Measurements from ENCODE around the gene TSPAN3. TPM values are rescaled to one million over a fixed set of nuclear protein-coding genes. Genes with fewer than 3 reads are reported as not detected.
A peak's percentile ranks its signal among the peaks of the same experiment; 100 is the strongest.

TSPAN3 gene
- total RNA-seq, 6 donors from 2014 or later = 97.4 to 742 (median 396) TPM

DNA sequence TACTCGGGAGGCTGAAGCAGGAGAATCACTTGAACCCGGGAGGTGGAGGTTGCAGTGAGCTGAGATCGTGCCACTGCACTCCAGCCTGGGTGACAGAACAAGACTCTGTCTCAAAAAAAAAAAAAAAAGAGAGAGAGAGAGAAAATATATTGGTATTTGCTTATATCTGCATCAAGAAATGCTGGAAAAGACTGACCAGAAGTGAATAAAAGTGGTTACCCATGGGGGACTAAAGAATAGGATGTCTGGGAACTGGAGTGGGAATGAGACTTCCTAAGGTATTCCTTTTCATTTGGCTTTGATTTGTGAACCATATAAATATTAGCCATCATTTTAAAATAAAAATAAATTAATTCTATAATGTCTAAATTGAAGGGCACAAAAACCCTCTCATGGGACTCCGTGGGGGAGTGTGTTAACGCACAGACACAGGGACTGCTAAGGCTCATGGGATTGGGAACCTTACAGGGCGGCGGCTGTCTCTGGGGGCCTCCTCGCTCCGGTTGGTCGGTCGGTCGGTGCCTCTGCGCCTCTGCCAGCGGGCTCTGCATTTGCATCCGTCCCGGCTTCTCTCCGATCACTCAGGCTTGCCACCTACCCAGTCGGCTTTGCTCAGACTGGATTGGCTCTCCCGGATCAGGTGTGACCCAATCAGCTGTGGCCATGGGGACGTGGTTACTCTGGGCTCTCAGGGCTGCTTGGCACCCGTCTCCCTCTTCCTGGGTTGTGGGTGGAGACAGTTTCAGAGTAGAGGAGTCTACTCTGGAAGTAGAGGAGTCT, 12.7 kb upstream of the TSPAN3 start:
- DNase-seq (peak; percentile 87 to 95), ATAC-seq (ENCODE audit: low FRiP score in 2 of 2) (peak; percentile 93 to 95)
- Histone ChIP-seq H3K4me3 (peak overlapping the region in 3 of 4 donors; percentile 10 to 40 (median 37)), H3K27me3 (no peaks in the 10 kb centered on the region), H3K4me1 (peaks cover 0 to 11% (median 7%) of the 10 kb centered on the region in 4 donors), H3K27ac (peak overlapping the region in 2 of 4 donors; percentile 6 to 46), H3K9me3 (no peaks in the 10 kb centered on the region), H3K36me3 (no peaks in the 10 kb centered on the region)
- TF ChIP-seq POLR2A (IDR thresholded peaks at IDR 0.05) (peak in 1 of 4 donors; percentile 58), EP300 (IDR thresholded peaks at IDR 0.05) (no peak), POLR2AphosphoS5 (IDR thresholded peaks at IDR 0.05) (peak in 1 of 2 donors; percentile 26)
- 14 to 24% methylated on average over 12 to 21 of the region's 21 CpGs for WGBS, 2 donors

DNA sequence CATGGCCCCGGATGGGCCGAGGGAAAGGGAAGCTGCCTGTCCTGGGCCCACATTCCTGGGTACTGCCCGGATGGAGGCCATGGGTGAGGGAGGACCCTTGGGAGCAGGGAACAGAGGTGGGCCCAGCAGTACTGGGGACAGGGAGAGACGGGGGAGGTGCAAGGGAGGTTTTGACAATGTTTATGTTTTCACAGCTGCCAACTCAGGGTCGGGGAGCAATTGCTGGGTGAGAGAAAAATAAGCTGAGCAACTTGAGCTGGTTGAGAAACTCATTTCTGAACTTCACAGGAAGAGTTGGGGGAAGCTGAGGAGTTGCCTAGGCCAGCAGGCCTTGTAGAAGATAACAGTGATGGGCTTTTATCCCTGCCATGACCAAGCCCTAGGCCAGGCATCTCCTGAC, 11.1 kb upstream of the TSPAN3 start:
- no peak overlapping the region for H3K4me3 ChIP-seq
- no peak for ATAC-seq (ENCODE audit: low FRiP score in 2 of 2)
- H3K36me3 ChIP-seq = no peaks in the 10 kb centered on the region
- H3K9me3 ChIP-seq = no peaks in the 10 kb centered on the region
- H3K4me1 ChIP-seq = peaks cover 0 to 11% (median 7%) of the 10 kb centered on the region in 4 donors
- no peak overlapping the region for H3K27ac ChIP-seq
- no peaks in the 10 kb centered on the region for H3K27me3 ChIP-seq
- 70 to 74% methylated on average over 5 of the region's 5 CpGs for WGBS, 2 donors
- no peak for DNase-seq
- no peak for TF ChIP-seq POLR2A (IDR thresholded peaks at IDR 0.05)
- TF ChIP-seq CTCF (IDR thresholded peaks at IDR 0.05) = no peak
- TF ChIP-seq EP300 (IDR thresholded peaks at IDR 0.05) = no peak
- no peak for TF ChIP-seq POLR2AphosphoS5 (IDR thresholded peaks at IDR 0.05)

DNA sequence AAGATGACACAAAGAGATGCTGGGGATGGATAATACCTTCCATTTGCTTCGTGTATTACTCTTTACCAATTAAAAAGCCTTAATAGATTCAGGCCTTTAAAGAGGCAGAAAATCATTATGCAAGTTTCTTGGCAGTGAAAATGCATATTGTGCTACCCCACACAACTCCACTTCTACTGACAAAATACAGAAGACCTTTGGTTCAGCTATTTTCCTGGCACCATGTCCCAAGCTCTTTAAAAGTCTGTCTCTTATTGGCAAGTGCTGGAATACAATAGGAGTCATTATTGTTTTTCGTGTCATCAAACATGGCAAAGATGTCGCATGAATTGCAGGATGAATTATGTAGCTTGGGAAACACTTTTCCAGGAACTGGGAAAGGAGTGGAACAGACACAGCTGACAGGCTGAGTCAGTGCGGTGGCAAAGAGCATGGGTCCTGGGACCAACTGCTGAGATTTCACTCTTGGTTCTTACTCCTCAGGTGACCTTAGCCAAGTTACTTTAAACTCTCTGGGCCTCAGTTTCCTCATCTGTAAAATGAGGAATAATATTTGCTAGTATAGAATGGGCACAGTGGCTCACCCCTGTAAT, 5.5 kb upstream of the TSPAN3 start:
- Histone ChIP-seq H3K27me3 (no peaks in the 10 kb centered on the region), H3K9me3 (no peaks in the 10 kb centered on the region), H3K36me3 (no peaks in the 10 kb centered on the region), H3K4me1 (peaks cover 0 to 5% (median 4%) of the 10 kb centered on the region in 4 donors), H3K4me3 (no peak overlapping the region), H3K27ac (no peak overlapping the region)
- DNase-seq (no peak), ATAC-seq (ENCODE audit: low FRiP score in 2 of 2) (no peak)
- TF ChIP-seq POLR2A (IDR thresholded peaks at IDR 0.05) = no peak
- no peak for TF ChIP-seq CTCF (IDR thresholded peaks at IDR 0.05)
- no peak for TF ChIP-seq POLR2AphosphoS5 (IDR thresholded peaks at IDR 0.05)
- no peak for TF ChIP-seq EP300 (IDR thresholded peaks at IDR 0.05)
- 70 to 71% methylated on average over 4 of the region's 4 CpGs for WGBS, 2 donors

DNA sequence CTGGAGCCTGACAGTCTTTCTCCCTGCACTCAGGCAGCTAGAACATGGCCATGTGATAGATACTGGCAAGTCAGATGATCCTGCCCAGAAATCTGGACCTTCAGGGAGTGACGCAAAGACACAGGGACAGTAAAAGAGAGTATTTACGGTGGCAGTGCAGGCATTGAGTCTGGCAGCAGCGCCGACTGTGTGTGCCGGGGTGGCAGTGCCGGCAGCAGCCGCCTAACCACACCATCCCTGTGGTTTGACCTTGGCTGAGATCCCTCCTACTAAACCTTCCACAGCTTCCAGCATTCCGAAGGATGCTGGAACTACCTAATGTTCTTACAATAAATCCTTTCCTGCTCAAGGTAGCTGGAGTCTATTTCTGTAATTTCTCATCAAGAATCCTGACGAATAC, 4.6 kb upstream of the TSPAN3 start:
- H3K27me3 ChIP-seq = no peaks in the 10 kb centered on the region
- WGBS, 2 donors = 80 to 87% methylated on average over 9 of the region's 9 CpGs
- ATAC-seq (ENCODE audit: low FRiP score in 2 of 2) (no peak), DNase-seq (peak in 1 of 2 donors; percentile 38)
- H3K27ac ChIP-seq = no peak overlapping the region
- no peaks in the 10 kb centered on the region for H3K9me3 ChIP-seq
- TF ChIP-seq EP300 (IDR thresholded peaks at IDR 0.05) = no peak
- no peak for TF ChIP-seq CTCF (IDR thresholded peaks at IDR 0.05)
- no peak for TF ChIP-seq POLR2AphosphoS5 (IDR thresholded peaks at IDR 0.05)
- TF ChIP-seq POLR2A (IDR thresholded peaks at IDR 0.05) = no peak
- no peak overlapping the region for H3K4me3 ChIP-seq
- peaks cover 3 to 9% (median 8%) of the 10 kb centered on the region in 4 donors for H3K4me1 ChIP-seq
- no peaks in the 10 kb centered on the region for H3K36me3 ChIP-seq

GRCh38 chr15:77074350-77074749, 3.4 kb upstream of the TSPAN3 start:
- no peaks in the 10 kb centered on the region for H3K9me3 ChIP-seq
- DNase-seq (no peak), ATAC-seq (ENCODE audit: low FRiP score in 2 of 2) (no peak)
- H3K4me1 ChIP-seq = peaks cover 7 to 19% (median 14%) of the 10 kb centered on the region in 4 donors
- H3K27ac ChIP-seq = no peak overlapping the region
- TF ChIP-seq POLR2A (IDR thresholded peaks at IDR 0.05) = no peak
- no peak for TF ChIP-seq CTCF (IDR thresholded peaks at IDR 0.05)
- TF ChIP-seq POLR2AphosphoS5 (IDR thresholded peaks at IDR 0.05) = no peak
- TF ChIP-seq EP300 (IDR thresholded peaks at IDR 0.05) = no peak
- 77 to 84% methylated on average over 2 of the region's 2 CpGs for WGBS, 2 donors
- H3K4me3 ChIP-seq = no peak overlapping the region
- no peaks in the 10 kb centered on the region for H3K36me3 ChIP-seq
- H3K27me3 ChIP-seq = no peaks in the 10 kb centered on the region
